GM19099 (cell line): ENCODE measurements around the gene BORCS5.

Source experiments
- POLR2A ChIP-seq: IDR thresholded peaks from 3 replicates; pipeline ENCODE4 v1.6.1; 2011; ENCODE audit warnings: low read depth; ENCODE audit not compliant: insufficient read length; ENCODE audit errors: extremely low read depth

BORCS5 gene

GRCh38 chr12:12376646-12377448 lies 20.0 kb downstream of the BORCS5 start:
- TF ChIP-seq POLR2A, result no peak

- TF ChIP-seq POLR2A, result no peak
Observed at GRCh38 chr12:12378616-12379015, 21.7 kb downstream of the BORCS5 start.

- no peak for TF ChIP-seq POLR2A
Observed at GRCh38 chr12:12379831-12380730, 23.2 kb downstream of the BORCS5 start.

- no peak for TF ChIP-seq POLR2A
Observed at GRCh38 chr12:12380949-12381593, 24.2 kb downstream of the BORCS5 start.

GRCh38 chr12:12381982-12382381 lies 25.1 kb downstream of the BORCS5 start:
- TF ChIP-seq POLR2A, result no peak

GRCh38 chr12:12384571-12385340 lies 27.9 kb downstream of the BORCS5 start:
- TF ChIP-seq POLR2A, result no peak

- no peak for TF ChIP-seq POLR2A
Observed at GRCh38 chr12:12387501-12387900, 30.6 kb downstream of the BORCS5 start.

- TF ChIP-seq POLR2A, result no peak
Observed at GRCh38 chr12:12392413-12392812, 35.5 kb downstream of the BORCS5 start.

GRCh38 chr12:12393171-12393570 lies 36.3 kb downstream of the BORCS5 start:
- no peak for TF ChIP-seq POLR2A

GRCh38 chr12:12396694-12397093 lies 39.8 kb downstream of the BORCS5 start:
- TF ChIP-seq POLR2A, result no peak

- no peak for TF ChIP-seq POLR2A
Observed at GRCh38 chr12:12397184-12397583, 40.3 kb downstream of the BORCS5 start.

GRCh38 chr12:12398026-12398859 lies 41.4 kb downstream of the BORCS5 start:
- TF ChIP-seq POLR2A, result no peak

GRCh38 chr12:12399161-12399560 lies 42.3 kb downstream of the BORCS5 start:
- TF ChIP-seq POLR2A, result no peak
